DND-41 (cell line): ENCODE measurements around the gene CEACAM3.
"Not testable (repeated sequence)": the region's sequence is repeated elsewhere in the genome, so short reads cannot be mapped to it uniquely, and the experiment has no call there.

ENCODE experiments used
- ATAC-seq: fragments of 200-7000 bp; cut with Tn5 transposase; 3 replicates; pipeline ENCODE4 v1.9.1; 2021; ENCODE audit warnings: low read depth; ENCODE audit not compliant: insufficient read depth
- DNase-seq: peaks from one replicate; pipeline ENCODE4 v3.0.0-alpha.2; 2020
- H2AFZ ChIP-seq: 2 replicates; pipeline ENCODE4 v1.6.0; 2012; ENCODE audit warnings: low read depth, low read length
- H3K27ac ChIP-seq: 2 replicates; pipeline ENCODE4 v1.5.1; 2012; ENCODE audit warnings: low read length, inconsistent platforms
- H3K27me3 ChIP-seq: fragments of 200-600 bp; sonication (generic); 2 replicates; pipeline ENCODE4 v1.6.0; 2012; ENCODE audit warnings: low read length, mild to moderate bottlenecking, inconsistent platforms; ENCODE audit not compliant: insufficient read depth, poor library complexity
- H3K36me3 ChIP-seq: 2 replicates; pipeline ENCODE4 v1.5.1; 2012; ENCODE audit warnings: low read length, inconsistent platforms; ENCODE audit not compliant: insufficient read depth
- H3K4me1 ChIP-seq: 2 replicates; pipeline ENCODE4 v1.5.1; 2012; ENCODE audit warnings: mild to moderate bottlenecking, low read length; ENCODE audit not compliant: insufficient read depth
- H3K4me2 ChIP-seq: 2 replicates; pipeline ENCODE4 v1.6.0; 2012; ENCODE audit warnings: mild to moderate bottlenecking, moderate library complexity, low read length, inconsistent platforms; ENCODE audit not compliant: insufficient read depth
- H3K4me3 ChIP-seq, 2 experiments: fragments of 200-600 bp in 1 of 2; shearing (Covaris generic) in 1 of 2; 2 replicates each; pipeline ENCODE4 v1.5.1; 2012 to 2016; ENCODE audit warnings: inconsistent platforms in 2 of 2, low read length in 2 of 2, mild to moderate bottlenecking in 2 of 2, low read depth in 1 of 2, moderate library complexity in 1 of 2
- H3K79me2 ChIP-seq: 2 replicates; pipeline ENCODE4 v1.6.0; 2012; ENCODE audit warnings: low read length, inconsistent platforms; ENCODE audit not compliant: insufficient read depth
- H3K9ac ChIP-seq: 2 replicates; pipeline ENCODE4 v1.6.0; 2012; ENCODE audit warnings: low read depth, mild to moderate bottlenecking, inconsistent platforms, low read length, moderate library complexity
- H3K9me3 ChIP-seq: 2 replicates; pipeline ENCODE4 v1.5.1; 2012; ENCODE audit warnings: low read length, moderate library complexity, mild to moderate bottlenecking, inconsistent platforms; ENCODE audit not compliant: insufficient read depth, severe bottlenecking
- H4K20me1 ChIP-seq: 2 replicates; pipeline ENCODE4 v1.6.0; 2012; ENCODE audit warnings: low read length; ENCODE audit not compliant: insufficient read depth
- CTCF ChIP-seq: IDR thresholded peaks from 2 replicates; pipeline ENCODE4 v1.5.1; 2012; ENCODE audit warnings: borderline replicate concordance, low read length, moderate library complexity, mild to moderate bottlenecking; ENCODE audit not compliant: poor library complexity, severe bottlenecking; ENCODE audit errors: extremely low read depth
- EZH2 ChIP-seq: IDR thresholded peaks from 3 replicates; pipeline ENCODE4 v1.6.1; 2012; ENCODE audit warnings: borderline replicate concordance, low read depth, mild to moderate bottlenecking, moderate library complexity, low read length, inconsistent platforms; ENCODE audit not compliant: severe bottlenecking

Gene CEACAM3

GRCh38 chr19:41758846-41759245 lies 37.5 kb upstream of the CEACAM3 start:
- H3K4me3 ChIP-seq = no peak overlapping the region
- no peak overlapping the region for H2AFZ ChIP-seq
- H3K27me3 ChIP-seq = peaks cover 36% of the 10 kb centered on the region
- H3K79me2 ChIP-seq = no peaks in the 10 kb centered on the region
- ATAC-seq (no peak), DNase-seq (no peak)
- no peaks in the 10 kb centered on the region for H3K36me3 ChIP-seq
- no peak overlapping the region for H3K4me2 ChIP-seq
- H3K9ac ChIP-seq = no peak overlapping the region
- TF ChIP-seq EZH2 = no peak
- TF ChIP-seq CTCF = no peak
- no peaks in the 10 kb centered on the region for H4K20me1 ChIP-seq
- no peak overlapping the region for H3K27ac ChIP-seq
- H3K4me1 ChIP-seq = no peaks in the 10 kb centered on the region
- H3K9me3 ChIP-seq = no peaks in the 10 kb centered on the region

- no peak for DNase-seq
- H3K79me2 ChIP-seq = no peaks in the 10 kb centered on the region
- ATAC-seq = no peak
- no peaks in the 10 kb centered on the region for H3K9me3 ChIP-seq
- H3K9ac ChIP-seq = no peak overlapping the region
- peaks cover 18% of the 10 kb centered on the region for H3K27me3 ChIP-seq
- no peak overlapping the region for H3K4me2 ChIP-seq
- no peaks in the 10 kb centered on the region for H4K20me1 ChIP-seq
- H3K4me3 ChIP-seq = no peak overlapping the region
- H2AFZ ChIP-seq = no peak overlapping the region
- H3K27ac ChIP-seq = no peak overlapping the region
- no peaks in the 10 kb centered on the region for H3K4me1 ChIP-seq
- TF ChIP-seq EZH2 (no peak), CTCF (no peak)
- H3K36me3 ChIP-seq = no peaks in the 10 kb centered on the region
Measured at GRCh38 chr19:41767115-41767514, 29.3 kb upstream of the CEACAM3 start.

- not testable (repeated sequence) for H4K20me1 ChIP-seq, DNase-seq, H3K27ac ChIP-seq, H3K79me2 ChIP-seq, ATAC-seq, H3K9me3 ChIP-seq, H3K4me2 ChIP-seq, H3K4me3 ChIP-seq, H2AFZ ChIP-seq, H3K9ac ChIP-seq, H3K4me1 ChIP-seq, H3K36me3 ChIP-seq
- H3K27me3 ChIP-seq = peaks cover 14% of the 10 kb centered on the region
Measured at GRCh38 chr19:41768105-41768504, 28.3 kb upstream of the CEACAM3 start.

- H3K27me3 ChIP-seq = peaks cover 12% of the 10 kb centered on the region
- TF ChIP-seq EZH2 = no peak
- TF ChIP-seq CTCF = no peak
Measured at GRCh38 chr19:41769608-41770007, 26.8 kb upstream of the CEACAM3 start.

More at GRCh38 chr19:41769608-41770007, 26.8 kb upstream of the CEACAM3 start:
- H4K20me1 ChIP-seq = peaks cover 4% of the 10 kb centered on the region; the same call in 1 of the 2 replicates
- no peaks in the 10 kb centered on the region for H3K79me2 ChIP-seq
- H3K4me3 ChIP-seq = no peak overlapping the region
- H3K4me1 ChIP-seq = peaks cover 2% of the 10 kb centered on the region; the same call in 1 of the 2 replicates
- DNase-seq (no peak), ATAC-seq (no peak)
- no peak overlapping the region for H2AFZ ChIP-seq
- no peaks in the 10 kb centered on the region for H3K9me3 ChIP-seq
- no peaks in the 10 kb centered on the region for H3K36me3 ChIP-seq
- no peak overlapping the region for H3K9ac ChIP-seq
- H3K27ac ChIP-seq = no peak overlapping the region
- no peak overlapping the region for H3K4me2 ChIP-seq
